Superior temporal gyrus (tissue), 1 donor: ENCODE data around the gene GALNT9.
A peak's percentile ranks its signal among the peaks of the same experiment; 100 is the strongest.
"Not testable (repeated sequence)": the region's sequence is repeated elsewhere in the genome, so short reads cannot be mapped to it uniquely, and the experiment has no call there.

ENCODE experiments used
- DNase-seq: peaks from one replicate; pipeline ENCODE4 v3.0.0-alpha.2; 2016; ENCODE audit errors: extremely low spot score

Gene GALNT9

GRCh38 chr12:132158677-132159554, 170.5 kb downstream of the GALNT9 start:
- no peak for DNase-seq

GRCh38 chr12:132157733-132158409, 171.5 kb downstream of the GALNT9 start:
- no peak for DNase-seq

DNA sequence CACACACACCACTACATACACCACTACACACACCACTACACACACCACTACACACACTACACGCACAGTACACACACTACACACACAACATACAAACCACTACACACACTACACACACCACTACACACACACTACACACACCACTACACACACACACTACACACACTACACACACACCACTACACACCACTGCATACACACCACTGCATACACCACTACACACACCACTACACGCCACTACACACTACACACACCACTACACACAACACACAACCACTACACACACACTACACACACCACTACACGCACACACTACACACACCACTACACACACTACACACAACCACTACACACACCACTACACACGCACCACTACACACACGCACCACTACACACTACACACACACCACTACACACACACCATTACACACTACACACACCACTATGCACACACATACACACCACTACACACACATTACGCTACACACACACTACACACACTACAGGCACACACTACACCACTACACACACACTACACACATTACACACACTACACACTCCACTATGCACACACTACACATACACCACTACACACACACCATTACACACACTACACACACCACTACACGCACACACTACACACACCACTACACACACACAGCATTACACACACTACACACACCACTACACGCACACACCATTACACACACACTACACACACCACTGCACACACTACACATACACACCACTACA, 172.6 kb downstream of the GALNT9 start:
- DNase-seq, result no peak

- no peak for DNase-seq
Observed at GRCh38 chr12:132155771-132156572, 173.4 kb downstream of the GALNT9 start.

DNA sequence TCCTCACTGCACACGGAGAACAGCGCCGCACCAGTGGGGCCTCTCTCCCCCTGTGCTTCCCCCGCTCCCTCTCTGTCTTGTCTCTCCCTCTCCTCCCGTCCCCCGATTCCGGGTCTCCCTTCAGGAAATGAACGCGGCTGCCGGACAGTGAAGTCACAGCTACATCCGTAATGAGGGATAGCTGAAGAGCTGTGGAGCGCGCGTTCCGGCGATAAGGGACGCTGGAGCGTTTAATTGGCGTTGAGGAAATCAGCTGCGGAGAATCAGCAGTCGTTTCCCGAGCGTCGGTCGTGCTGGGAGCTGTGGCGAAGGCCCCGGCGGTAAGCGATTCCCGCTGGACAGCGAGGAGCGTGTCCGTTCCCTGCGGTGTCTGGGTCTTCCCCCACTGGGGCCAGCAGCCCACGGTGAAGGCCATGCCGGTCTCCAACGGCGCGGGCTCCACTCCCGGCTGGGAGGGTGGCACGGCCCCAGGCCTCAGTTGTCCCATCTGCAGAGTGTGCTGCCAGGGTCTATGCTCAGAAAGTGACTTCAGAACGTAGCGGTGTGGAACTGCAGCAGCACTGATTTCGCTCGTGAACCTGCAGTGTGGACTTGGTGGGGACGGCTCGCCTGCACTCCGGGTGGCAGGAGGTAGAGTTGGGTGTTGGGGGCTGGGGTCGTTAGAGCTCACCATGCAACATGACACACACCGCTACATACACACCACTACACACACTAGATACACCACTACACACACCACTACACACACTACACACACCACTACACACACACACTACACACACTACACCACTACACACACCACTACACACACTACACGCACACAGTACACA, 174.2 kb downstream of the GALNT9 start:
- no peak for DNase-seq

DNA sequence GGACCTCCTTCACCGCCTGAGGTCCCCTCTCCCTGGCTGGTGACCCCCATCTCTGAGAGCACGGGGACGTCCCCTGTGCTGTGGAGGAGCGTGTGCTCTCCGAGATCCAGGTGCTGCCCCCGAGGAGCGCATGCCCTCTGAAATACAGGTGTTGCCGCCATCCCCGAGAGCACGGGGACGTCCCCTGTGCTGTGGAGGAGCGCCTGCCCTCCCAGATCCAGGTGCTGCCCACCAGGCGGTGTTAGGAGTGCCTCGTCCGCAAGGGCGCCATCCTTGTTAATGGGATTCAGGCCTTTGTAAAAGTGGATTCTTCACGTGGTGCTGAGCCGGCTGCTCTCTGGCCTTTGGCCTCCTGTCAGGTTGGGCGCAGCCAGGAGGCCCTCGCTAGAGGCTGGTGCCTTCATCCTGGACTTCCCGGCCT, 175.0 kb downstream of the GALNT9 start:
- DNase-seq, result no peak

DNA sequence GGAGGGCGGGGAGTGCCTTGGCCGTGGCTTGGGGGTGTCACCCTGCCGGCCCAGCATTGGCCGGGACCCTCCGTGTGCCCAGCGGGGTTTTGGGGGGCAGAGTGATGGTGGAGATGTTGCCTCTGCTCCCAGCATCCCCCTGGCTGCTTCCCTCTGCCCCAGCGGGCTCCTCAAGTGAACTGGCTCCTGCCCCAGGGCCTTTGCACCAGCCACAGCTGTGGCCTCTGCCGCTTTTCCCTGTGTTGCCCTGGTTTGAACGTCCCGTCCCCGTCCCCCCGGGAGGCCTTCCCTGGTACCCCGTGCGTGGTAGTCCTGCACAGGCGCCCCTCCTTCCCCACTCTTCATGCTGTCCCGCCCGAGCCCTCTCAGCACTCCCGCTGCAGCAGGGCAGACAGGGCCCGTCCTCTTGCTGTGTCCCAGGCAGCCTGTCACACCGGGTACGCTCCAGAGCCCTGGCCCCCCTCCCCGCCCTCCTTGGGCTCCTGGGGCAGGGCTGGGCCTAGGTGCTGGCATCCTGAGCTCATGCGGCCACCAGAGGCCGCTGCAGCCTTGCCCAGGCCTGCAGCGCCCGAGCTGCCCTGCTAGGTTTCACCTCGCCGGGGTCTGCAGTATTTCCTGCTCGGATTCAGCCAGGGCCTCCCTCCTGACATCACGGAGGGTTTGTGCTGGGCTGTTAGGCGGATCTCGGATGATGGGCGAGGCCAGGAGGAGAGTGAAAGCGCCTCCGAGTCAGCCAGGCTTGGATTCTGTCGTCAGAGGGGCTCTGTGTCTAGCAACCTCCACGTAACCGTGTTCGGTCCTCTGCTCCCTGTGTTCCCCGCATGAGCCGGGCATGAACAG, 175.7 kb downstream of the GALNT9 start:
- DNase-seq, result peak; percentile 62

GRCh38 chr12:132152953-132153352, 176.4 kb downstream of the GALNT9 start:
- no peak for DNase-seq

DNA sequence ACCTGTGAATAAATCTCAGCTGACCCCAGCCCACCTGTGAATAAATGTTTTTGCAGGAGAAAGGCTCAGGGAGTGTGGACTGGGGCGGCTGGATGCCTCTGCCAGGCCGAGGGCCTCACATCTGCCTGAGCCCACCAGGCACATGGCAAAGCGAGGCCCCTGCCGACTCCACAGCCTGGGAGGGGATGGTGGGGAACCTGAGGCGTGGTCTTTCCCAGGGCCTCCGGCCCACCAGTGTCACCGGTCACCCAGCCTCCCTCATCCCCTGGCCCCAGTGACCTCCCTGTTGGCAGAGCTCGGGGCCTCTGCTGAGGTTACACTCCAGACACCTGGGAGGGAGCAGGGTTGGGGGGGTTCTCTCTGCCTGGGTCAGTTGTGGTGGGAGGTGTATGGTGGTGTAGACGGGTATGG, 177.0 kb downstream of the GALNT9 start:
- no peak for DNase-seq

- no peak for DNase-seq
Observed at GRCh38 chr12:132151766-132152410, 177.5 kb downstream of the GALNT9 start.

GRCh38 chr12:132151145-132151765, 178.1 kb downstream of the GALNT9 start:
- DNase-seq, result no peak

DNA sequence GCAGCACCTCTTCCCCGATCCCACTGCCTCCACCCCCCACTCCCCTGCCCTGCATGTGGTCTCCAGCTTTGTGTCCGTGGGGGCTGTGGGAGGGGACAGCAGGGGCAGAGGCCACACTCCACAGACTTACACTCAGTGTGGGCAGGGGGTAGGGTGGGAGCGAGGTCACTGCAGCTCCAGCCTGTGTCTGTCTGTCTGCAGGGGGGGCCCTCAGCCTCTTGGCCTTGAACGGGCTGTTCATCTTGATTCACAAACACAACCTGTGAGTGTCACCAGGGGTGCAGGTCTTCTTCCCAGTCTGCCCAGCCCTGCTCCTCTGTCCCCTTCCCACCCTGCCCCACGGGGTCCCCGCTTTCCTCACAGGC, 178.6 kb downstream of the GALNT9 start:
- no peak for DNase-seq

DNA sequence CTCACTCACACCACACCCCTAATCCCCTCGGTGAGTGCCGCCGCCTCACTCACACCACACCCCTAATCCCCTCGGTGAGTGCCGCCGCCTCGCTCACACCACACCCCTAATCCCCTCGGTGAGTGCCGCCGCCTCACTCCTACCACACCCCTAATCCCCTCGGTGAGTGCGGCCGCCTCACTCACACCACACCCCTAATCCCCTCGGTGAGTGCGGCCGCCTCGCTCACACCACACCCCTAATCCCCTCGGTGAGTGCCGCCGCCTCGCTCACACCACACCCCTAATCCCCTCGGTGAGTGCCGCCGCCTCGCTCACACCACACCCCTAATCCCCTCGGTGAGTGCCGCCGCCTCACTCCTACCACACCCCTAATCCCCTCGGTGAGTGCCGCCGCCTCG, 179.9 kb downstream of the GALNT9 start:
- DNase-seq, result not testable (repeated sequence)

DNA sequence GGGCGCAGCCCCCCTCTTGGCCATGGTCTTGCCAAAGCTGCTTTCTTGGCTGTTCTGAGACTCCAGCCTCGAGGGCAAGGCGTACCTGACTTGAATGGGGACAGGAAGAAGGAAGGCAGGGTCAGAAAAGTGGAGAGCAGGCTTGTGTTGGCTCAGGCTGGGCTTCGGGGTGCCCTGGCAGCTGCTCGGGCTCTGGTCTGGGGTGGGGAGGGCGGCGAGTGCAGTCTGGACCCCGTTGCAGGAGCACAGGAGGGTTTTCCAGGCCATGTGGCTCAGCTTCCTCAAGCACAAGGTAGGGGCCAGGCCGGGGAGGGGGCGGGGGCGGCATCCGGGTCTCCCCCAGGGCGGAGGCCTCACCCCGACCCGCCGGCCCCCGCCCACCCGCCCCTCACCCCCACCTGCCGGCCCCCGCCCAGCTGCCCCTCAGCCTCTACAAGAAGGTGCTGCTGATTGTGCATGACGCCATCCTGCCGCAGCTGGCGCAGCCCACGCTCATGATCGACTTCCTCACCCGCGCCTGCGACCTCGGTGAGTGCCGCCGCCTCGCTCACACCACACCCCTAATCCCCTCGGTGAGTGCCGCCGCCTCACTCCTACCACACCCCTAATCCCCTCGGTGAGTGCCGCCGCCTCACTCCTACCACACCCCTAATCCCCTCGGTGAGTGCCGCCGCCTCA, 180.9 kb downstream of the GALNT9 start:
- DNase-seq, result no peak

- no peak for DNase-seq
Observed at GRCh38 chr12:132147423-132148367, 181.7 kb downstream of the GALNT9 start.

GRCh38 chr12:132146772-132147422, 182.5 kb downstream of the GALNT9 start:
- no peak for DNase-seq
